IPS-18a (cell line): ENCODE measurements around the gene UQCRC1.
A peak's percentile ranks its signal among the peaks of the same experiment; 100 is the strongest.

Experiments used
- H3K27ac ChIP-seq: one replicate; pipeline ENCODE4 v1.5.1; 2013; ENCODE audit warnings: low read length
- H3K27me3 ChIP-seq: one replicate; pipeline ENCODE4 v1.6.1; 2013; ENCODE audit warnings: mild to moderate bottlenecking, low read length; ENCODE audit not compliant: control insufficient read depth, insufficient read depth
- H3K36me3 ChIP-seq: one replicate; pipeline ENCODE4 v1.6.1; 2013; ENCODE audit warnings: low read depth, low read length; ENCODE audit not compliant: control insufficient read depth
- H3K4me1 ChIP-seq: one replicate; pipeline ENCODE4 v1.6.1; 2013; ENCODE audit warnings: low read depth, low read length; ENCODE audit not compliant: control insufficient read depth
- H3K4me3 ChIP-seq: one replicate; pipeline ENCODE4 v1.5.1; 2013; ENCODE audit warnings: low read length
- H3K9ac ChIP-seq: one replicate; pipeline ENCODE4 v1.6.1; 2013; ENCODE audit warnings: mild to moderate bottlenecking, low read length, moderate library complexity
- H3K9me3 ChIP-seq: one replicate; pipeline ENCODE4 v1.6.1; 2013; ENCODE audit warnings: low read depth, low read length; ENCODE audit not compliant: control insufficient read depth

UQCRC1 gene

DNA sequence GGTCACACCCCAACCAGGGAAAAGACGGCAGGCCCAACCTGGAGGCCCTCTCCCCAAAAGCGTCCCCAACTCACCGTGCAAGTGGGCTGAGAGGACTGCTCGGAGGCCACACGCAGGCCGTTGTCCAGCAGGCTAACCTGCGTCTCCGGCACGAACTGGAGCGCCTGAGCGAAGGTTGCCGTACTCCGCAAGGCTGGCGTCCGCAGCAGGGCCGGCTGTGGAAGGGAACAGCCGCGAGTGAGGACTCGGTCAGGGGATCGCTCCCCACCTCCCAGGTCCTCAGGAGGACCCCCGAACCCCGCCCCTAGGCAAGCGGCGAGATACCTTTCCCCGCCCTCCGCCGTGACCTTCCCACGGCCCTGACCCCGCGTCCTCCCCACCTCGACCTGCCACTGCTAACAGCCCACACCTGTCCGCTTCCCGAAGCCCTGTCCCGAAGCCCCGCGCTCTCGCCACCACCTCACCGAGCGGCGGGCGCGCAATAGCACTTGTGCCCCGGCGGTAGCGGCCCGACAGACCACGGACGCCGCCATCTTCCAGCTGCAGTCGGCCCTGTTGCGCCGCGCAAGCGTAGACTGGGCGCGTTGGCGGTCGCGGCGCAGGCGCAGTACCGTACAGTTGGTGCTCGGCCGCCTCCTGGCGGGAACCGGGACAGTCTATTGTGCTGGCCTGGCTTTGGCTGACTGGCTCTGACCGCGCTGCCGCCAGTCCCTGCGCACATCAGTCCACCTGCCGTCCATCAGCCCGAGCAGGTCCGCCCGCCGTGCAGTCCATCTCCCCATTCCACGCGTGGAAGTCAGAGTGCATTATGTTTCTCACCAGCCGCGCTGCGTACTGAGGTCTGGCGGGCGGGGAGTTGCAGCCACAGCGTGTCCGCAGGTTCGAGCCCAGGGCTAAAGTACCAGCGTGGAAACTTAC is at the start of gene UQCRC1:
UQCRC1 (minus strand) TSS at position 559 of the 918 bp plus-strand sequence; CDS start at position 533, 26 bp downstream.
- Histone ChIP-seq H3K4me1 (no peaks in the 10 kb centered on the region), H3K4me3 (peak within 1 kb of the TSS; percentile 92), H3K27ac (peak within 1 kb of the TSS; percentile 30), H3K9me3 (no peaks in the 10 kb centered on the region), H3K9ac (peak within 1 kb of the TSS; percentile 88), H3K36me3 (peaks cover 18% of the 10 kb centered on the region), H3K27me3 (no peaks in the 10 kb centered on the region)

DNA sequence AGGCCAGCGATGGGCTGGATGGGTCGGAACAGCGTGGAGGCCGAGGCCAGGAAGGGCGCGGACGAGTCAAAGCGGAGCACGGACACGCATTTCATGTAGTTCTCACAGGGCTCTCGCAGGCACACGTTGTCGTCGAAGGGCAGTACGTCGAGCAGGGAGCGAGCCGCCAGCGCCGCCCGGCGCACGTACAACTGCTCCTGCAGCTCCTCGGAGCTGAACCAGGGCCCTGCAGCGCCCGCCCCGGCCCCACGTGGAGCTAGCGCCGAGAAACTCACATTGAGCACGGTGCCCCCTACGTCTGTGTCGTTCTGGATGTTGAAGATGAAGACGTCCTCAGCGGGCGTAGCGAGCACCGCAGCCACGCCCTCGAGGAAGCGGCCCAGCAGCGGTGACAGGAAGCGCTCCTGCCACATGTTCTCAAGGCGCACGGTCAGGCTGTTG is 47.4 kb upstream of the UQCRC1 start:
- Histone ChIP-seq H3K4me3 (no peak overlapping the region), H3K9ac (no peak overlapping the region), H3K27ac (no peak overlapping the region)

DNA sequence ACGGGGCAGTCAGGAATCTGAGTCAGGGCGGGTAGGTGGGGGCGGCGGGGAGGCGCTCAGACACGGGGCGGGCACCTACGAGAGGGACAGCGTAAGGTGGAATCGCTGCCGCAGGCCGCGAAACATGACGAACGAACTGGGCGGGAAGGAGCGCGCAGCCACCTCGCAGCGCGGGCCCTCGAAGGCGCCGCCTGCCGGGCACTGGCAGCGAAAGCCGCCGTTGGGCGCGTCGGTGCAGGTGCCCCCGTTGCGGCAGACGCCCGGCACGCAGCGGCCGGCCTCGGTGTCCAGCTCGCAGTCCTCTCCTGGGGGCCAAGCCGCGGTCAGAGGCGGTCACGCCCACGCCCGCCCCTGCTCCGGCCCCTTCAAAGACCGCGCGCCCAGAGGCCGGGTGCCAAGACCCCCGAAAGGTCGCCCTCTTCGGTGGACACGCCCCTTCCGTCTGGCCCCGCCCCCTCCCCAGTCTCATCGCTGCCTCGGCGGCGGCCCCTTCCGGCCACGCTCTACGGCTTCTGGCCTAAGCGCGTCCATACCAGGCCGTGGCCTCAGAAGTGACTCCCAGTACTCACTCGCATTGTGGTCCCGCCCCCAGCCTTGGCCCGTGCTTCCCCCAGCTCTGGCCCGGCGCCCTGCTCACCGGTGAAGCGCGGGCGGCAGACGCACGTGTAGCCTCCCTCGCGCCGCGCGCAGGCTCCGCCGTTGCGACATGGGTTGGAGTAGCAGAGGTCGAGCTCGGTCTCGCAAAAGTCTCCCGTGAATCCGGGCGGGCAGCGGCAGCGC is 46.8 kb upstream of the UQCRC1 start:
- Histone ChIP-seq H3K9ac (no peak overlapping the region), H3K9me3 (no peaks in the 10 kb centered on the region), H3K27ac (no peak overlapping the region), H3K4me3 (peak overlapping the region; percentile 50), H3K4me1 (no peaks in the 10 kb centered on the region), H3K27me3 (no peaks in the 10 kb centered on the region), H3K36me3 (peaks cover 13% of the 10 kb centered on the region)

More for the DNA sequence above, 47.4 kb upstream of the UQCRC1 start:
- H3K4me1 ChIP-seq: no peaks in the 10 kb centered on the region
- no peaks in the 10 kb centered on the region for H3K27me3 ChIP-seq
- H3K36me3 ChIP-seq: peaks cover 12% of the 10 kb centered on the region
- H3K9me3 ChIP-seq: no peaks in the 10 kb centered on the region

DNA sequence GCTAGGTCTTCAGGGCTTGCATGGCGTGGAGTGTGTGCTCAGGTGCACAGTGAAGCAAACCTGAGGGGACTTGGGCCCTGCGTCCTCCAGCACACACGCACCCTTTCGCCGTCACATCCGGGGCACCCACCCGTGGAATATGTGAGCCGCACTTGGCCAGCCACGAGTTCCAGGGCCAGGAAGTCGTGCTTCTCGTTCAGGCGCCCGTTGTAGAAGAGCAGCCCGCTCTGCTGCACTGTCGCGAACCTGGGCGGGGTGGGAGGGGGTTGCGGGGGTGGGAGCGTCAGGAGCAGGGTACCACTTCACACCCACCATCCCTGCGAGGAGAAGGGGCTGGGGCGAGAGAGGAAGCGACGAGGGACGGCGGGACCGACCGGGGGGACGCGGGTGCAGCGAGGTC is 46.2 kb upstream of the UQCRC1 start:
- Histone ChIP-seq H3K4me1 (no peaks in the 10 kb centered on the region), H3K27me3 (no peaks in the 10 kb centered on the region), H3K9ac (no peak overlapping the region), H3K4me3 (peak overlapping the region; percentile 50), H3K9me3 (no peaks in the 10 kb centered on the region), H3K36me3 (peaks cover 16% of the 10 kb centered on the region), H3K27ac (no peak overlapping the region)

DNA sequence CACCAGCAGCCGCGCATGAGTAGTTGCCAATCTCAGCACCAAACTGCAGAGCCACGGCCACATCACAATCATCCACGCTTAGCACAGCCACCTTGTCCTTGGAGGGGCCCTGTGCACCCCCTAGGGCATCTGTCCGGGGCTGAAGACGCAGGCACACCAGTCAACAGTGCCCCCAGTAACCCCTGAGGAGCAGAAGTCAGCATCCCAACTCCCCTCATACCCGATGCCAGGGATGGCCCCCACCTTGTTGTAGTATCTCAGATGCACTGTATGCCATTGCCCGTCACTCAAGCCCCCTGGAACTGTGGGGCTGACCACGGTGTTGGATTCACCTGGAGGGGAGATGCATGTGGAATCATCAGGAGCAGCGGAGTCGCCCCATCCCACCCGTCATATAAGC is 45.6 kb upstream of the UQCRC1 start:
- H3K9me3 ChIP-seq: no peaks in the 10 kb centered on the region
- H3K4me1 ChIP-seq: no peaks in the 10 kb centered on the region
- no peaks in the 10 kb centered on the region for H3K27me3 ChIP-seq
- peak overlapping the region; percentile 30 for H3K4me3 ChIP-seq
- H3K36me3 ChIP-seq: peaks cover 16% of the 10 kb centered on the region
- H3K9ac ChIP-seq: no peak overlapping the region
- H3K27ac ChIP-seq: no peak overlapping the region

DNA sequence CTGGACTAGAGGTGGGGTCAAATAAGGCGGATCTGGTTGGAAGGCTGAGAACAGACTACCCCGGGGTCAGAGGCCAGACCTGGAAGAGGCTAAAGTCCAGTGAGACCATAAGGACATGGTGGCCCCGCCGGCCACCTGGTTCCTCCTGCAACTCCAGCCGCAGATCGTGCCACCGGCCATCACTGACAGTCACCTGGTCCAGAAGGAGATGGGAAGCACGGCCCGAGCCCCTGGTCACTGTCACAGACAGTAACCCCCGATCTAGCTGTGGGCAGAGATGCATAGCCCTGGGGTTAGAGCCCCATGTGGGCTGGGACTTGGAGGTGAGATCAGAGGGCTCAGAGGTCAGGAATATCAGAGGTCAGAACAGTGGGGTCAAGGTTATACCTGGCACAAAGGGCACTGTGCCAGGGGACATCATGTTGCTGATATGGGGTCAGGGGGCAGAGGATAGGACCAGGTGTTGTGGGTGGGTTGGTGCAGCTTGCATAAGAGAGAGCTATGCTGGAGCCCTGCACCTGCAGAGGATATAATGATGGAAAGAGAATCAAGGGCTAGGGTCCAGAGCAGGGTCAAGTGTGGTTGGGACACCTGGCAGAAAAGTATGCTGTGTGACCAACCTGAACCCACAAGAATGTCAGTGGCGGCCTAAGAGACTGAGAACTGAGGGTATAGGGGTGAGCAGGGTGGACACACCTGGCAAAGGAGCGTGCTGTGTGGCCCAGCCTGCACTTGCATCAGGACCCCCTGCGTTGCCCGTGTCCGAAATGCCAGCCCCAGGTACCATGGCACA is 43.7 kb upstream of the UQCRC1 start:
- H3K36me3 ChIP-seq: peaks cover 11% of the 10 kb centered on the region
- H3K4me3 ChIP-seq: no peak overlapping the region
- no peaks in the 10 kb centered on the region for H3K4me1 ChIP-seq
- no peaks in the 10 kb centered on the region for H3K9me3 ChIP-seq
- H3K9ac ChIP-seq: no peak overlapping the region
- H3K27ac ChIP-seq: no peak overlapping the region
- no peaks in the 10 kb centered on the region for H3K27me3 ChIP-seq

DNA sequence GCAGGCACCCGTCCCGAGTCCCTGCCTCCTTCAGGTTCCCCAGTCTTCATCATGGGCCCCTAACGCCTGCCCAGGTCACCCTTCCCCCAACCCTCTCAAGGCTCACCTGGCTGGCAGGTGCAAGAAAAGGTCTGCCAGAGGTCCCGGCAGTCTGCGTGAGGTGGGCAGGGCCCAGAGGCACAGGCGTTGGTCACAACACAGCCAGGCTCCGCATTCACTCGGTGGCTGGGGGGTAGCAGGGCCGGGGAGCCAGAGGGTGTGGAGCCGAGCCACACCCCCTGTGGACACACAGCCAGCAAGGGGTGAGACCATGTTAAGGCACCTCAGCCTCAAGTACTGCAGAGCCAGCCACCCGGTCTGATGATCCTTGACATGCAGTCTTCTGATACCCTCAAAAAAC is 42.3 kb upstream of the UQCRC1 start:
- no peaks in the 10 kb centered on the region for H3K9me3 ChIP-seq
- no peaks in the 10 kb centered on the region for H3K27me3 ChIP-seq
- no peak overlapping the region for H3K4me3 ChIP-seq
- no peak overlapping the region for H3K9ac ChIP-seq
- H3K27ac ChIP-seq: no peak overlapping the region
- H3K4me1 ChIP-seq: no peaks in the 10 kb centered on the region
- peaks cover 11% of the 10 kb centered on the region for H3K36me3 ChIP-seq

DNA sequence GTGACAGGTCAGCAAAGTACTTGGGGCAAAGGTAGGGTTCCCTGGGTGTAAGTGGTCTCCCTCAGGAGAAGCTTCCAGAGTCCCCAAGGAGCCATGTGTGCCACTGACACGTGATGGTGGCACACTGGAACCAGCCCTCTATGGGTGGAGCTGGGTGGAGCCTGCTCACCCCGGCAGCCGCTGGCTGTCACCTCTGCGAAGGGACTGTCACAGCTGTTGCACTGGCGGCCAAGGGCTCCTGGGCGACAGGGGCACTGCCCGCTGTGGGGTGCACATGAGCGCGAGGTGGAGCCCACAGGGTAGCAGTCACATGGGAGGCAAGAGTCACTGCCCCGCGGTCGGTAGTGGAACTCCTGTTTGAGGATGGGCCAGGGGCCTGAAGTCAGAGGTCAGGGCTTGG is 41.3 kb upstream of the UQCRC1 start:
- Histone ChIP-seq H3K9ac (no peak overlapping the region), H3K27ac (no peak overlapping the region), H3K36me3 (peaks cover 16% of the 10 kb centered on the region), H3K4me1 (no peaks in the 10 kb centered on the region), H3K4me3 (no peak overlapping the region), H3K9me3 (no peaks in the 10 kb centered on the region), H3K27me3 (no peaks in the 10 kb centered on the region)

DNA sequence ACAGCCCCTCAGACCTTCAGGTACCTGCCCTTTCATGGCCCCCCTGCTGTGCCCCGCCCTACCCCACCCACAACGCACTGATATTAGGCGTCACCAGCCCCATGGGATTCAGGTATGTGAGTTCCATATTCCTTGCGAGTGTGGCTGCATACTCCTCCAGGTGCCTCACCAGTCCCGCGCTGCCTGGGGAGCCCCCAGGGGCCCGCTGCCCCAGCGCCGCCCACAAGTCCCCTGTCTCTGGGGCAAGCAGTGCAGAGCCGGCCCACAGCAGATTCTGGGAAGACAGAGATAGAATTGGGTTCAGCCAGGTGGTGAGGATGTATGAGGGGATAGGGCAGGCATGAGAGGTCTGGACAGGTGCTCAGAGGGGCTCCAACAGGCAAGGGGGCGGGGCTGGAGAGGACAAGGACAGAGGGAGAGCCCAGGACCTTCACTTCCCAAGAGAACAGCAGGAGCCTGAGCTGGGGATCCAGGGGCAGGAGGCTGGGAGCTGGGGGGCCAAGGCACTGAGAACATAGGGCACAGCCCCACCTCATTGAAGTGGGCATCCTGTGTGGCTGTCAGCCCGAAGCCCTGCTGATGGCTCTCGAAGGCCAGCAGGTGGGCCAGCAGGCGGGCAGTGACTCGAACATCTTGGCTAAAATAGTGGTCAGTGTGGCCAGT is 38.9 kb upstream of the UQCRC1 start:
- no peak overlapping the region for H3K9ac ChIP-seq
- H3K9me3 ChIP-seq: no peaks in the 10 kb centered on the region
- no peak overlapping the region for H3K4me3 ChIP-seq
- H3K4me1 ChIP-seq: no peaks in the 10 kb centered on the region
- H3K27ac ChIP-seq: no peak overlapping the region
- peaks cover 18% of the 10 kb centered on the region for H3K36me3 ChIP-seq
- no peaks in the 10 kb centered on the region for H3K27me3 ChIP-seq

DNA sequence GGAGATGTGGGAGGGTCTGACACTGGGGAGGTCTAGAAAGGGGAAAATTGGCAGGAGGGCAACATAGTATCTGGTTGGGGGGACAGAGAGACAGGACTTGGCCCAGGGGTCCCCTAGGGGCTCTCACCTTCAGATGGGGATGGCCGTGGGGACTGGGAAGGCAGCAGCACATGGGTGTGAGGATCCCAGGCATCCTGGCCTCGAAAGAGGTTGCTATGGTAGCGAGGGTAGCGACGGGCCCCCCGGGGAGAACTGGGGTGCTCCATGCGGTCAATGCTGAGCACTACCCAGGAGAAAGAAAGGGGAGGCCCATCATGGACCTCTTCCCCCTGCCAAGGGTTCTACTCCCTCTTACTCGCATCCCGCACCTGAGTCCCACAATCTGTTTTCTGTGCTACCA is 38.3 kb upstream of the UQCRC1 start:
- Histone ChIP-seq H3K27ac (no peak overlapping the region), H3K4me3 (no peak overlapping the region), H3K4me1 (no peaks in the 10 kb centered on the region), H3K9ac (no peak overlapping the region), H3K27me3 (no peaks in the 10 kb centered on the region), H3K36me3 (peaks cover 17% of the 10 kb centered on the region), H3K9me3 (no peaks in the 10 kb centered on the region)
